ENCODE measurements around the gene MEAK7. TPM values are rescaled to one million over a fixed set of nuclear protein-coding genes. Genes with fewer than 3 reads are reported as not detected.

MEAK7 gene
- total and polyA plus RNA-seq, 2 donors: 11.2 to 18.0 TPM

DNA sequence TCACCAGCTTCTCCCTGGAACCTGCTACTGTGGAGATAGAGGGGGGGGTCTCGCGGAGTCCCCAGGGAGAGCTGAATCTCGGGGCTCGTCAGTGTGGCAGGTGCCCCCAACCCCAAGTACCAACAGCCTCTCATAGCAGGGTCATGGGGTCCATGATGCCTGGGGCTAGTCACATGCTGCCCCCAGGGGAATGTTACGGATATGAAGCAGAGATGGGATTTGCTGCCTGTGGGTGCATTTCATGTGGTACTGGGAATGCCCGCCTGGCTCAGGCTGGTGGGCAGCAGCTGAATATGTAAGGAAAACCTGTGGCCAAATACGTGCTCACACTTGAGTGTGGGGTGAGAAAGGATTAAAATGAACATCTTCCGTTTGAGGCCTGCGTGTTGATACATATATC lies 49.4 kb downstream of the MEAK7 start:
- H3K27ac ChIP-seq (ENCODE audit: low read depth): no peak overlapping the region

More for the DNA sequence above, 49.4 kb downstream of the MEAK7 start:
- Histone ChIP-seq H3K36me3 (ENCODE audit: insufficient read depth) (no peaks in the 10 kb centered on the region), H3K4me3 (ENCODE audit: low read depth, low read length) (no peak overlapping the region), H3K4me1 (ENCODE audit: insufficient read depth) (no peaks in the 10 kb centered on the region)
- DNase-seq (ENCODE audit: extremely low spot score): no peak
- WGBS: 90% methylated on average over 9 of the region's 9 CpGs

Other genes with a start within 250 kb of the MEAK7 start
- gene WFDC1, start 209.8 kb downstream of the MEAK7 start, total RNA-seq: 44.6 TPM
- gene WFDC1, start 209.8 kb downstream of the MEAK7 start, polyA plus RNA-seq: 67.2 TPM
- gene ATP2C2, start 136.1 kb downstream of the MEAK7 start, total RNA-seq: 5.0 TPM
- 2.3 TPM for gene ATP2C2, start 136.1 kb downstream of the MEAK7 start, polyA plus RNA-seq
- 31.8 TPM for gene COTL1, start 113.4 kb upstream of the MEAK7 start, total RNA-seq
- 82.7 TPM for gene COTL1, start 113.4 kb upstream of the MEAK7 start, polyA plus RNA-seq
- gene KLHL36, start 143.9 kb upstream of the MEAK7 start, total RNA-seq: 41.2 TPM
- 34.8 TPM for gene KLHL36, start 143.9 kb upstream of the MEAK7 start, polyA plus RNA-seq
- 44.6 TPM for gene USP10, start 195.3 kb upstream of the MEAK7 start, total RNA-seq
- 39.5 TPM for gene USP10, start 195.3 kb upstream of the MEAK7 start, polyA plus RNA-seq